GM18508 (cell line): ENCODE data around the gene TAMALIN.

Experiments
- ATAC-seq: cut with Tn5 transposase; IDR thresholded peaks from one replicate; pipeline ENCODE4 v1.9.1; 2021; ENCODE audit warnings: moderate number of reproducible peaks; ENCODE audit not compliant: insufficient read depth, unreplicated experiment

Gene TAMALIN

GRCh38 chr12:52052468-52053186 lies 45.9 kb downstream of the TAMALIN start:
- ATAC-seq, result no peak

DNA sequence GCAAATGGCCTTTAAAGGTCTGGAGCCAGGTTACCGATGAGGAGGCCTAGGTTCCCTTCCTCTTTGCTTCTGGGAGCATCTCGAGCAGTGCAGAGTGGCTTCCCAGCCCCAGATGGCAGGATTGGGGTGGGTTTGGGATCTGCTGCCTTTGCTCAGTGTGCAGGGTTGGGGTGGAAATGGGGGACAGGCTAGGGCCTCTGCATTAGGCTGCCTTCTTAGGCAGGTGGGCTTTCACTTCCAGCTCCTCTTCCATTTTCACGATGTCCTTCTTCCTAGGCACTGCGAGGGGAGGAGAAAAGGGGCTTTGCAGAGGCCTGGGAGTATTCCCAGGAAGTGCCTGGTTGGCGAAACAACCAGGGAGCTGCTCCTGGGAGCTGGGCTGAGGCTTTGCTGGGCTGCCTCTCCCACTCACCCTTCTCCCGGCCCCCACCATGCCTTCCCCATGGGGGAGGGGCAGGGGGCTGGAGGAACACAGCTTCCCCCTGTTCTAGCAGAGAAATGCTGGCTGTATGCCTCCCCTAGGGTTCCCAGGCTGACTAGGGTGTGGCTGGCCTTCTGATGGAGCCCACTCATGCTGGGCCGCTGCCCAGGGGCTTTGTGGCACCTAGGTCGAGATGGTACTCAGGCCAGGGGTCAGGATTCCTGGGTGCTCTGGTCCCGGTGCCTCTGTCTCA lies 46.9 kb downstream of the TAMALIN start:
- ATAC-seq, result no peak

- ATAC-seq, result no peak
Observed at GRCh38 chr12:52054231-52054832, 47.6 kb downstream of the TAMALIN start.

- no peak for ATAC-seq
Observed at GRCh38 chr12:52054833-52055730, 48.3 kb downstream of the TAMALIN start.

DNA sequence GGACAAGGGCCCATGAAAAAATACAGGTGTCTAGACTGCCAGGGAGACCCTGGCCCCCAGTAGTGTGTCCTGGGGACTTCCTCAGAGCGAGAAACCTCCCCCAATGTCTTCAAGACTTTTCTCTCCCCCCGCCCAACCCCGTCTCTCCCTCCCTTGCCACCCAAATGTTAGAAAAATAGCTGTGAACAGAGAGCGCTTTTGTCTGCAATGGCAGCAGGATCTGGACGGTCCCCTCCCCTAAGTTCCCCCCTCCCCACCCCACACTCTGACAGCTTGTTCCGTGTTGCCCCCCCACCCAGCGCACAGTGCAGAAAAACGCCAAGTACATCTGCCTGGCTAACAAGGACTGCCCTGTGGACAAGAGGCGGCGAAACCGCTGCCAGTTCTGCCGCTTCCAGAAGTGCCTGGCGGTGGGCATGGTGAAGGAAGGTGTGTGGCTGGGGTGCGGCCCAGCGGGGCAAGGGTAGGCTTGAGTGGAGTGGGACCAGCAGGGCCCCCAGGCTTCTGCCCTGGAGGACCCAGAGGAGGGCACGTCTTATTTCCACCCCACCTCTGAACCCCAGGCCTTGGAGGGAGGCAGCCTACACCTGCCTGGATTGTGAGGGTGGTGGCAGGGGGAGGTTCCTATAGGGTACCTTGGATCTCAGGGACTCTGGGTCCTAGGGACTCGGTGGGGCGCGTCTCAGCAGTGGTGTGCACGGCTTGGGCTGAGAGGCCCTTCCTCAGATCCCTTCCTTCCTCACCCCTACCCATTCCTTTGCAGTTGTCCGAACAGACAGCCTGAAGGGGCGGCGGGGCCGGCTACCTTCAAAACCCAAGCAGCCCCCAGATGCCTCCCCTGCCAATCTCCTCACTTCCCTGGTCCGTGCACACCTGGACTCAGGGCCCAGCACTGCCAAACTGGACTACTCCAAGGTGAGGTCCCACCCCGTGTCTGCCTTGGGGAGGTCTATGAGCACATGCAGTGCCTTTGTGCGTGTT lies 49.3 kb downstream of the TAMALIN start:
- no peak for ATAC-seq

- ATAC-seq, result no peak
Observed at GRCh38 chr12:52056801-52057637, 50.3 kb downstream of the TAMALIN start.

- no peak for ATAC-seq
Observed at GRCh38 chr12:52057638-52058576, 51.2 kb downstream of the TAMALIN start.

GRCh38 chr12:52058631-52059361 lies 52.0 kb downstream of the TAMALIN start:
- ATAC-seq, result no peak

DNA sequence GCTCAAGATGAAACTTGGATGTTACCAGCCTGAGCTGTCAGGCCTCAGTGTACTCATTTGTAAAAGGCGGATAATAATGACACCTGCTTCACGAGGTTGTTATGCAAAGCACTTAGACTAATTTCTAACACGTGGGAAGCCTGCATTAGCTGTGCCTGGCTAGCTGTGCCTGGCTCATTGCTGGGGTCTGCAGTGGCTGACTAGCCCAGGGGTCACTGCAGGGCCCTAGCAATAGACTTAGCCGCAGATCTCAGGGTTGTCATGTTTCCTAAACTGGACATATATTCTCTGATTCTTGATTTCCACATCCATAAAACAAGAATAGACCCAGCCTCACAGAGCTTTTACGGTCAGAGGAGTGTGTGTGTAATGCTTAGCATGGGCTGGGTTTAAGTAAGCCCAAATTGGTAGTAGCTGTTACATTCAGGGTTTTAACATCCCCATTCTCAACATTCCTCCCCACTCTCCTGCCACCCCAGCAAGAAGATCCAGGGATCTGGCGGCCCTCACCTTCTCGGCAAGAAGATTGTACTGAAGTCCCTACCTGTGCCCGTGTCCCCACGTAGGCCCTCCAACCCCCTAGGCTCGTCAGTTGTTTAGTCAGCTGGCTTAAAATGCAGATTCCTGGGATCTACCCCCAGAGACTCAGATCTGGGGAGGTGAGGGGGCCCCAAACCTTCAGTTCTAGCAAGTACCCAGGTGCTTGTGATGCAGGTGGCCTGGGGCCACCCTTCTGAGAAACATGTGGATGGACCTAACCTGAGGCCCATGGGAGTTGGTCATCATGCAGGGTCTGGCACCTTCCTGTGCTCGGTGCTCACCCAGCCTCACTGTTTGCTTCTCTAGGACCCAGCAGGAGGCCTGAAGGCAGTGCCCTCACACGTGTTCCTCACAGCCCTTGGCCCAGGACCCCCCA lies 53.1 kb downstream of the TAMALIN start:
- ATAC-seq, result no peak

- no peak for ATAC-seq
Observed at GRCh38 chr12:52060498-52061177, 53.9 kb downstream of the TAMALIN start.

- ATAC-seq, result no peak
Observed at GRCh38 chr12:52061470-52062166, 54.9 kb downstream of the TAMALIN start.

- no peak for ATAC-seq
Observed at GRCh38 chr12:52062167-52063081, 55.7 kb downstream of the TAMALIN start.

DNA sequence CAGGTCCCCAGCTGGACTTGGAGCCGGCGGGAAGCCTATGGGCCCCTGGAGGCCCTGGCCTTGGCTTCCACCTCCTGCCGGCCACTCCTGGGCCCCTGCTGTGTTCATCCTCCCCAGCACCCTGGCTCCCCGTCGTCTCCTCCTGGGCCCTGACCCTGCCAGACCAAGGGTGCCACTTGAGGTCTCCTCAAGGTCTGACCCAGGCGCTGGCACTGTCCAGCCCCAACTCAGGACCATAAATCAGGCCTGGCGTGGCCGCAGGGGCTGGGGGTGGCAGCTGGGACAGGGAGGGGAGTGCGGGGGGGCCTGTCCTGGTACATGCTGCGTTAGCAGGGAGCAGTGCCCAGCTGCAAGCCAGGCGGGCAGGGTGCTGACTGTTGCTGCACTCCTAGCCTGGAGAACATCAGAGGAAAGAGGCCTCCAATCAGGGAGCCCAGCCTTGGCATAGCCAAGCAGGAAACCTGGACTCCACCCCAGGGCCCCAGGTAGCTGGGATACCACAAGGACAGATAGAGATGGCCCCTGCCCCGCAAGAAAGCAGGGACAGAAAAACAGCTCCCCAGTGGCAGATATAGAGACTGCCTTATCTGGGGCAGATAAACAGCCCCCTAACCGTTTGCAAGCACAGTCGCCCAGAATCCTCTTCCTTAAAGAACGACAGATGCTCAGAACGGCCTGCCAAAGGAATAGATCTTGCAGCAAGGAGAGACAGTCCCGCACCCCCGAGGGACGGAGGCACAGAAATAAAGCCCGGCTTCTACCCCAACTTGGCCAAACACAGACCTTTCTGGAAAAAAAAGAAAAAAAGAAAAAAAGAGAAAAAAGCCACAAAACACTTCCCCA lies 56.6 kb downstream of the TAMALIN start:
- ATAC-seq, result no peak
